HG03342 (cell line): ENCODE data around the gene UNKL.
A peak's percentile ranks its signal among the peaks of the same experiment; 100 is the strongest.

Source experiments
- ATAC-seq: cut with Tn5 transposase; IDR thresholded peaks from one replicate; pipeline ENCODE4 v1.9.1; 2021; ENCODE audit warnings: mild to moderate bottlenecking, moderate library complexity; ENCODE audit not compliant: unreplicated experiment

Gene UNKL

DNA sequence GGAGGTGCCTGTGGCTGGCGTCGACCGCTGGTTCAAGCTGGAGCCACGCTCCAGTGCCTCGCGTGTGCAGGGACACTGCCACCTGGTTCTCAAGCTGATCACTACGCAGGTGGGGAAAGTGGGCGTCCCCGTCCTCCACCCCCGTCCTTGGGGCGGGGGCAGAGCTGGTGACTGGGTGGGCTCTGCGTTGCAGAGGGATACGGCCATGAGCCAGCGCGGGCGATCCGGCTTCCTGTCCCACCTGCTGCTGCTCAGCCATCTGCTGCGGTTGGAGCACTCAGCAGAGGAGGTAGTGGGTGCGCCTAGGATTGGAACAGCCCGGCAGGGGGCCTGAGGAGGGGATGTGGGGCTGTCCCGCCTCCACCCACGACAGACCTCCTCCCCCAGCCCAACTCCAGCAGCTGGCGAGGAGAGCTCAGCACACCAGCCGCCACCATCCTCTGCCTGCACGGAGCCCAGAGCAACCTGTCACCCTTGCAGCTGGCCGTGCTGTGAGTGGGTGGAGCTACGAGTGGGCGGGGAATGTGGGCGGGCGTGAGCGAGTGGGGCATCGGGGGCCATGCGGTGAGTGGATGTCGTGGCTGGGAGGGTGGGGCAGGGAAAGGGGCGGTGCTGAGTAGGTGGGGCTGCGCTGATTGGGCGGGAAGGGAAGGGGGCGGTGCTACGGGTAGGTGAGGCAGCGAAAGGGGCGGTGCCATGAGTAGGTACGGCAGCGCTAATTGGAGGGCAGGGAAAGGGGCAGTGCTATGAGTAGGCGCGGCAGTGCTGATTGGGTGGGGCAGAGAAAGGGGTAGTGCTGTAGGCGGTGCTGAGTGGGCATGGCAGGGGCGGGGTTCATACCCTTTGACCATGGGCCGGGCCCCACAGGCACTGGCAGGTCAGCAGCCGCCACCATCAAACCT, 71.7 kb downstream of the UNKL start:
- peak; percentile 84 for ATAC-seq

DNA sequence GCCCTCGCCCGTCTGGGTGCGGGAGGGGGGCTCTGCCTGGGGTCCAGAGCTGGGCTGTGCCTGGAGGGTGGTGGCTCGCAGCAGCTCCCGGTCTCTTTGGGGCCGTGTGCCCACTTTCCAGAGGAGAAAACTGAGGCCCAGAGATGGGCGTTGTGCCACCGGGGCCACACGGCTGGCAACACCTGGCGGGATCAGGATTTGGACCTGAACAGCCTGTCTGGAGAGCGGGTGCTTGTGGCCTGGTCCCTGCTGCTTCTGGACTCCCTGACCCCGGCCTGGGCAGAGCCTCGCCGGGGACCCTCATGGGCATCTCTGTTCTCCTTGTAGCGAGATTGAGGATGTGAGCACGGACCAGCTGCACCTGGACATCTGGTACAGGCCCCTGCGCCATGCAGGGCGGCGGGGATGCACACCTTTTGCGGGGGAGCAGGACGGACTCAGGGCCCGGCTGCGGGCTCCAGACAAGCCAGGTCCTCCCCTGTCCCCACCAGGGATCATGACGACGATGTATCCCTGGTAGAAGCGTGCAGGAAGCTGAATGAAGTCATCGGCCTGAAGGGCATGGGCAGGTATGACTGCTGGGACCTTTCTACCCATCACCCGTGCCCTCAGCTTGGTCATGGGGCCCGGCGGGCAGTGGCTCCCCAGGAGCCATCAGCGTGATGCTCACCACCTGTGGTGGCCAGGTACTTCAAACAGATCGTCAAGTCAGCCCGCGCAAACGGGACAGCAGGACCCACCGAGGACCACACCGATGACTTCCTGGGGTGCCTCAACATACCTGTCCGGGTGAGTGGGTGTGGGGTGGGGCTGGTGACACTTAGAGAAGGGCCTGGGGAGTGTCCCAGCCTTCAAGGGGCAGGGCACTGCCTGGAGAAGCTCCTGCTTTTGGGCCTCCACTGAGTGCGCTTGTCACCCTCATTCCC, 72.7 kb downstream of the UNKL start:
- no peak for ATAC-seq

DNA sequence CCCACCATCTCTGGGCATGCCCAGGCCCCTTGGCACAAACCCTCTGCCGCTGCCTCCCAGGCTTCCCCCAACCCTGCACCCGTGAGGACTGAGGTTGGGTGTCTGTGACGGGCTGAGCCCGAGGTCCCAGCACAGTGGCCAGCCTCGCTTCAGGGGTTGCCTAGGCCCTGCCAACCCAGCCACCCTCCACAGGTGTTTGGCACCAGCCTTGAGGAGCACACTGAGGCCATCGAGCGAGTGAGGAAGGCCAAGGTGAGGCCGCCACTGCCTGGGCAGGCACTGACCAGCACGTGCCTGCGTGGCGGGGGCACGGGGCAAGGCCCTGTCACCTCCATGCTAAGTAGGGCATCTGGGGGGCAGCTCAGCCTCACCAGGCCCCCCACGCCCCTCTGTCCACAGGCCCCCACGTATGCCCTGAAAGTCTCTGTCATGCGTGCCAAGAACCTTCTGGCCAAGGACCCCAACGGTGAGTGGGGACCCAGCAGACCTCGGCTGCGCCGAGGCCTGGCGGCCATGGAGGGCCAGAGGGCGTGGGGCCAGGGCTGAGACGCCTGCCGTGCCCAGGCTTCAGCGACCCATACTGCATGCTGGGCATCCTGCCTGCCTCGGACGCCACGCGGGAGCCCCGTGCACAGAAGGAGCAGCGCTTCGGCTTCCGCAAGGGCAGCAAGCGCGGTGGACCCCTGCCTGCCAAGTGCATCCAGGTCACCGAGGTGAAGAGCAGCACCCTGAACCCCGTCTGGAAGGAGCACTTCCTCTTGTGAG, 73.6 kb downstream of the UNKL start:
- no peak for ATAC-seq

DNA sequence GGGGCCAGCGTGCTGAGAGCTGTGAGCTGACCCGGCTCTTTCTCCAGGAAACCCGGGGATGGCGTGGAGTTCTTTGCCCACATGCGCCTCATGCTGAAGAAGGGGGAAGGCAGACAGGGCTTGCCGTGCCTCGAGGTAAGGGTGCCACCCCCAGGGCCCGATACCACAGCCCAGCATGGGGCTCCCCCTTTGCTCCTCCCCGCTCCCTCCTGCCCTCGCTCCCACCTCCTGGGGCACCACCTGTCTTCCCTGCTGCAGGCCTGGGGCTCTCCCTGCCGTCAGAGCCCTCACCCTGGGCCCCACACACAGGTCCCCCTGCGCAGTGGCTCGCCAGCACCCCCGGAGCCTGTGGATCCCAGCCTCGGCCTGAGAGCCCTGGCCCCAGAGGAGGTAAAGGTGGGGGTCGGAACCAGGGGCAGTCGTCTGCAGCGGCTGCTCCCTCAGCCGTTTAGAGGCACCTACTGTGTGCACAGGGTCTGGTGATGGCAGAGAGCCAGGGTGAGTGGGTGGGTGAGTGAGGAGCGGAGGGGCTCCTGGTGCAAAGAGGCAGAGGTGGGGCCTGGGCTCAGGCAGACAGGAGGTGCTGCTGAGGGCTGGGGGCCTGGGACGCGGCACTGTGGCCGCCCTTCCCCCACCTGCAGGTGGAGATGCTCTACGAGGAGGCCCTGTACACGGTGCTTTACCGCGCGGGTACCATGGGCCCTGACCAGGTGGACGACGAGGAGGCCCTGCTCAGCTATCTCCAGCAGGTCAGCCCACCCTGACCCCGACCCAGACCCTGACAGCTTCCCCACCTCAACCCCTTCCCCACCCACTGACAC, 75.4 kb downstream of the UNKL start:
- no peak for ATAC-seq

DNA sequence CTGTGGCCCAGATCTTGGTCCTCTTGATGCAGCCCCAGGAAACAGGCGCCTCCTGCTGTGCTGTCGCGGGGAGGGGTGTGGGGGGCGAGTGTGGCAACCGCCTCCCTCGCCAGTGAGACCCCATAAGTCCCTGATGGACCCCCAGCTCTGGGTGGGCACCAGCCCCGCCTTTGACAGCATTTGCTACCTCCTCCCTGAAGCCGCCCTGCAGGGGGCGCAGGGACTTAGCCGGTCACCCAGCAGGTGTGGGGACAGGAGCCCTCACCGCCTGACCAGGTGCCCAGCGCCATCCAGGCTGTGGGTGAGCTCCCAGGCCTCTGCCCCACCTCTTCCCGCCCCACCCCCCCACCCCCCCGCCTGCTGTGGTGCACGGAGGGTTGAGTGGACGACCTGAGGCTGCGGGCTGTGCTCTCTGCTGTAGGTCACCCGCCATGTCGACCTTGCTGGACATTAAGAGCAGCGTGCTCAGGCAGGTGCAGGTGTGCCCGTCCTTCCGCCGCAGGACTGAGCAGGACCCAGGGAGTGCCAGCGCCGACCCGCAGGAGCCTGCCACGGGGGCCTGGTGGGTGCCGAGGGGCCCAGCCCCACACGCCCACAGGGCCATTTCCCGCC, 76.3 kb downstream of the UNKL start:
- no peak for ATAC-seq

DNA sequence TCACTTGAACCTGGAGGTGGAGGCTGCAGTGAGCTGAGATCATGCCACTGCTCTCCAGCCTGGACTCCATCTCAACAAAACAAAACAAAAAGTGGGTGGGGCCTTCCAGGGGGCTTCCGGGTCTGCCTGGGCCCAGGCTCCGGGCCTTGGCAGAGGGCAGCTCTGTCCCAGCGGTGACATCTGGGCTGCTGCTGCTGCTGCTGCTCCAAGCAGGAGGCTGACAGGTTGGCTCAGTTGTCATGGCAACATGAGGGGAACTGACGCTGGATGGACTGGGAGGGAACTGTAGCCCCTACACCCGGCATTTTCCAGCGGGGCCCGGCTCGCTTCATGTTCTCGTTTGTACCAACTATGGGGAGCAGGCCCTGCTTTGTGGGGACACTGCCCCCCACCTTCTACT, 77.0 kb downstream of the UNKL start:
- no peak for ATAC-seq

DNA sequence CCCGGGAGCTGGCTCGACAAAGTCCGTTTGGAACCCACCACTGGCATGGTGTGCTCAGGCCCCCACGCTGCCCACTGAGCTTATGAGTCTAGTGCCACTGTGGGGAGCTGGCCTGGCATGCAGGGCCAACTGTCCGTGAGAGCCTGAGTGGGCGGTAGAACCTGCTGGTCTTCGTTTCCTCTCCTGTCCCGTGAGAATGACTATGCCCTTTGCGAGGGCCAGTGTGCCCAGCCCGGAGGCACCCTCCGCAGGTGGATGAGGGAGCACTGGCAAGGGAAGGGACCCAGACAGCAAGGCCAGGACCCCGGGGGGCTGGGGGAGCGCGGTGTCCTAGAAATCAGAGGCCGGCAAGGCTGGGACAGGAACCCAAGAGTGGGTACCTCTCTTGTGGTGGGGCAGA, 77.9 kb downstream of the UNKL start:
- ATAC-seq = no peak

DNA sequence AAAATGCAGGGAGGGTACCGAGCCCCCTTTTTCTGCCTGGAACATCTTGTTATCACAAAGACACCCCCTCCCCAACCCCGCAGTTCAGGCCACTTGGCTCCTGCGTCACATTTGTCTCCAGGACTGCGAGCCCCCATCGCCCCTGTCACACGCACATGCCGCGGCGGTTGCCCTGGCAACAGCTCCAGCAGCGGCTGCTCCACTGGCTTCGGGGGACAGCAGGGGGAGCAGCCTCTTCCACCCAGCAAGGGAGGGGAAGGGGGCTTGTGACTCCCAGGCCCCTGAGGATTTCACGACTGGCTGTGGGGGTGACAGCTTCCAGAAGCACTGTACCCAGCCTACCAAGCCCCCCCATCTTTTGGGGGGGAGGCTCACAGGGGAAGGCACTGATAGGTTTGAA, 78.5 kb downstream of the UNKL start:
- no peak for ATAC-seq

DNA sequence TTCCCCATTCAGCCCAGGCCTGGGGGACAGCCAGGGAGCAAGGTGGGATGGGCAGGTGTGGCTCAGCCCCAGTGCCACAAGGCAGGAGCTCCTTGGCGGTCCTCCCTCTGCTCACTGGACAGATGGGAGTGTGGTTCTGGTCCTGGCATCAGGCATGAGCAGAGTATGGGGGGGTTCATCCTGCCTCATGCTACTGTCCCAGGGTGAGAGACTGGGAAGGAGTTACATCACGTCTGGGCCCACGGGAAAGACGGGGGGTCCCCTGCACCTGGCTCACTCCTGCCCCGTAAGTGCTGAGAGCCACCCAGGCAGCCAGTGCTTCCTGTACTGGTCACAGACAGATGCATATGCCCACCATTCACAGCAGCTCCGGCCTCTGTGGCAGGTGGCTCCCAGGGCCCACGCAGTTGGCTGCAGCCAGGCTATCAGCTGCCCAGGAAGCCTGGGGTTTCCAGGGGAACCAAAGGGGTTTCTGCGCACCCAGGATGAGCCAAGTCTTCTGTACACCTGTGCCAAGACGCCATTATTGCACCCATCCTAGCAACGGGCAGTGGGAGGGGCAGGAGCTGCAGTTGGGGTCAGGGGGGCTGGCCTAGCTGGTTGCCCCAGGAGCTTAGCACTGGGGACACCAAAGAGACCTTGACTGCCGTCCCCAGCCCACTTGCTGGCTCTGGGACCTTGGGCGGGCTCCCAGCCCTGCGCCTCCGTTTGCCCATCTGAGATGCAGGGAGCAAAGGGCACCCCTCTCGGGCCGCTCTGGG, 79.1 kb downstream of the UNKL start:
- no peak for ATAC-seq

DNA sequence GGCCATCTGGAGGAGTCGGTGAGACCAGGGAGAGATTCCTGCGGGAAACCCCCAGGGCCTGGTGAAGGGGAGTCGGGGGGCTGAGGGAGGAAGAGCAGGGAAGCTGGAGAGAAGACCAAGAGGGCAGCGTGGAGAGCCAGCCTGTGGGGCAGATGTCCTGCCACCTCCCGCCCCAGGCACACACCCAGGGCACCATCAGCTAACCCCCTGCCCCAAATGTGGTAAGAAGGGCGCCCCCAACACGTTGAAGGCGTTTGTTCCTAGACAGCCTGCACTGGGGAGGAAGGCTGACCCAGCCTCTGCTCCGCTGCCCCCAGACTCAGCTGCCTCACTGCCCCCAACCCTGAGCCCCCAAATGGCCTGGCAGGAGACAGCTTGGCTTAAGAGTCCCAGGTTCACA, 79.8 kb downstream of the UNKL start:
- ATAC-seq = no peak

DNA sequence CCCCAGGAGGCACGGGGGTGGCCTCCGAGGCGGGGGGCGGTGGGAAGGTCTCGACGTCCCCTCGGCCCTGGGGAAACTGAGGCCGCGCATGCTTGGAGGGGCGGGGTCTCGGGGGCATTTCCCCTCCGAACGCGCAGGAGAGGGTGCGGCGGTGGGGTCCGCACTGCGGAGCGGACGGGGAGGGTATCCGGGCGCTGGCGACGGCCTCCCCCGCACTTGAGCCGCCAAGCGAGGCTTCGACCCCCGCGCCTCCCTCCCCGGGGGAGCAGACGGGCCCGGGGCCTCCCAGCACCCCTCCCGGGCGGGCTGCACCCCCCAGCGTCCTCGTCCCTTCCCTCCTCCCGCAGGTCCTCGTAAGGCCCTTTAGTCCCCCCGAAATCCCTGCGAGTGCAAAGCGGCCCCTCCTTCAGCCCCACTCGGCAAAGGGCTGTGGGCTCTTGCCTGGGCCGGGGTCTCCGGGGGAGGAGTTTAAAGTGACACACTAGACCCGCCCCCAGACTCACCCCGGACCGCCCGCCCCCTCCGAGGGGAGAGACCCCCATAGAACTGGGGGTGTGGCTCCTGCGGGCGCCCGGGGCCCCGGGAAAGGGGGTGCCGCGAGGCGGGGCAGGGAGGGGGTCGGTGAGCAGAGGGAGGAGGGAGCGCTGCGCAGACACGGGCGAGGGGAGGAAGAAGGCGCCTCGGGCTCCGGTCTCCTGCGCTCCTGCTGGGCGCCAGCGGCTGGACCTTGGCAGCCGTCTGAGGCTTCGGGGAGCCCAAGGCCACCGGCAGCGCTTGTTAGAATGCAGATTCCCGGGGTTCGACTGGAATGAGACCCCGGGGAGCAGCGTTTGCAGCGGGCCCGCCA, 80.4 kb downstream of the UNKL start:
- ATAC-seq = no peak

DNA sequence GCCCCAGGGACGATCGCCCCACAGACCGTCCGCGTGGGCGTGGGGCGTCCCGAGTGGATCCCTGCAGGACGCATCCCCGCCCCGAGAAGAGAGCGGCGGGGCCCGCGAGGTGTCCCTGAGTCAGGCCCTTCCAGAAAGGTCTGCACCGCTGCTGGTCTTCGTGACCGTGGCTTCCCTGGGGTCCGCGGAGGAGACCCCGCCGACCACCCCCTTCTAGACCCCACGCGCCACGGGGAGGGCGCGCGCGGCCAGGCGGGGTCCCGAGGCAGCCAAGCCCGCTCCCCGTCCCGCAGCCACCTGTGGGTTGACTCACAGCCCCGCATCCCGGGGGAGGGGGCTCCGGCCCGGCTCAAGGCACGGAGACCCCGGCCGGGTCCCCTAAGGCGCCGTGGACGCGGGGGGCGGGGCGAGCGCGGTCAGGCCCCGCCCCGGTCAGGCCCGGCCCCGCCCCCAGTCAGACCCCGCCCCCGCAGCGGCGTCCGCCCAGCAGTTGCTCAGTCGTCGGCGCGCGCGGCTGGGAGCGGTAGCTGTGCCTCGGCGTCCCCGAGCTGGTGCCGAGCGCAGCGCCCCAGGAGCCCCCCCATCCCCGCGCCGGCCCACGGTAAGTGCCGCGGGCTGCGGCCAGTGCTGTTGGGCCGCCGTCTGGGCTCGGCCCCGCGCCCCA, 81.2 kb downstream of the UNKL start, which contains the start of gene BAIAP3:
Gene BAIAP3, plus strand, starts transcription at position 497 of the 664 bp plus-strand sequence. CDS start 4,905 bp downstream, outside the sequence.
- ATAC-seq = no peak

DNA sequence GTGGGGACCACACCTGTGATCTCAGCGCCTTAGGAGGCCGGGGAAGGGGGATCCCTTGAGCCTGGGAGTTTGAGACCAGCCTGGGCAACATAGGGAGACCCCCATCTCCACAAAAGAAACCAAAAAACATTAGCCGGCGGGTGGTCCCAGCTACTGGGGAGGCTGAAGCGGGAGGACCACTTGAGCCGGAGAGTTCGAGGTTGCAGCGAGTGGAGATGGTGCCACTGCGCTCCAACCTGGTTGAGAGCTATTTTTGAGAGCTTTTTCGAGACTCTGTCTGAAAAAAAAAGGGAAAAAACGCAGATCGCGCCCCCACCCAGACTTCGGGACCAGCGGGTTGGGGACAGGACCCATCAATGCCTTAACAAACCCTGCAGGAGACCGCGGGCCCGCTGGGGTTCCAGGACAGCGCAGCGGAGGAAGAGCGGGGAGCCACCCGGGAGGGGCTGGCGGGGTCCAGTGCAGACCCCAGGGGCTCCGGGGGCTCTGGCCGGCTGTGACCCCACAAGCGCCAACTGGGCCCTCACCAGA, 81.8 kb downstream of the UNKL start:
- ATAC-seq = no peak

DNA sequence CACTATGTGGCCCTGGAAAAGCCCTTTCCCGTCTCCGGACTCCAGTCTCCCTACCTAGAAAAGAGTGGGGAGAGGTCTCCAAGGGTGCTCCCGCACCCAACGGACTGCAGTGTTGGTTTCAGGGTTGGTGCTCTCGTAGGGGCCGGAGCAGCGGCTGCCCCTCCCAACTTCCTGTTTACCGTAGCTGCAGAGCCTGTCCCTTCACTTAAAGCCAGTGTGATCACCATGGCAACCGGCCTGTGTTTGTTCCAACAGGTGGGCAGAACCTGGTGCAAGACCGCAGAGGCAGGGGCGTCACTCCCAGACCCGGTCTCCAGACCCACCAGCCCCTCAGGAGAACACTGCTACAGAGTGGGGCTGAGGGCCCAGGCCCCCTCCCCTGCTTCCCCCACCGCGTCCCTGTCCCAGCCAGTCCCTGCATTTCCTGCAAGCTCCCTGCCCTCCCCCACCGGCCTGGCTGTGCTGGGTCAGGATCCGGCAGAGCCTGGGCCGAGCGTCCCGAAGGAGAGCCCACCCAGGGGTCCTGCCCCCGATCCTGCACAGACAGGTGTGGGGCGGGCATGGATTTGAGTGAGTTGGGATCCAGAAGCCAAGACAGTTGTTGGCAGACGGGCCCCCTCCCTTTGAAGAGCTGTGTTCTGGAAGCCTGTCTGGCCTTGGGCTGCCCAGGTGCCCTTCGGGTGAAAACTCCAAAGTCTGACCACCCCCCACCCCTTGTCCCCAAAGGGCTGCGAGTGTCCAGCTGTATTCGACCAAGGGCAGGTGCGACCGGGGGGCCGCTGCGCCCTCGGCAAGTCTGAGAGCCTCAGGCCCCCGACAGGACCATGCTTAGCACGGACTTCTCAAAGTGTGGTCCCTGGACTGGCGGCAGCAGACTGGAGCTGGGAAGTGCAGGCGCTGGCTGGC, 82.5 kb downstream of the UNKL start:
- ATAC-seq = peak; percentile 49

DNA sequence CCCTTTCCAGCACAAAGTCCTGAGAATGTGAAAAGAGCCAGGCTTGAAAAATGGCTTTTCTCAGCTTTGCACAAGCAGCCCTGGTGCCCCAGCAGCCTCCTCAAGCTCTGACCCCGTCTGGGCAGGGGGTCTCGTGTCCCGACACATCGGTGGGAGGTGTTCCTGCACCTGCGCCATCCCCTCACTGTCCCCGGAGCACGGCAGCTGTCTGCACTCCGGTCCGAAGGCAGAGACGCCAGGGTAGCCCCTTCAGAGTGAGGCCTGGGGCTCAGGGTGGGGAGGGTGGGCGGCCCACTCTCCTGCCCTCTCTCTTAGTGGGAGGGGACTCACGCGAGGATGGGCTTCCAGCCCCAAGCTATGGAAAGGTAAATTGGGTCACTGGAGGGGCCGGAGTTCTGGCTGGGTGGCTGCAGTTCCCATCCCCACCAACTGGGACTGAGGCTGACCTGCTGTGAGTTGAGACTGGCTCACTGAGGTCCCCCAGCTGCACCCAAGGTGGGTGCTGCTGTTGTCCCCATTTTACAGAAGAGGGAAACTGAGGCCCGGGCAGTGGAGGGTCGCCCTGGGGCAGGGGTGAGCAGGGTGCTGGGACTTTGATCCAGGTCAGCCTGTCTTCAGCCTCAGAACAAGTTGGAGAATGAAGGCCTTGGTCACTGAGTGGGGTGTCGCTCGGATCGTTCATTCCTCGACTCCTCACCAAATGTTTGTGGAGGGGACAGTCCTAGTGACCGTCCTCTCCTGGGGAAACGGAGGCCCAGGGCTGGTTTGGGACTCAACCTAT, 83.4 kb downstream of the UNKL start:
- peak; percentile 6 for ATAC-seq
